Fibroblast of pulmonary artery (primary cell): ENCODE results near the gene MARVELD2.

Experiments used
- DNase-seq: peaks from one replicate; pipeline ENCODE4 v3.0.0-alpha.2; 2010; ENCODE audit warnings: low read depth
- H3K4me3 ChIP-seq: replicated peaks from 2 replicates; pipeline ENCODE4 v1.5.1; 2011; ENCODE audit warnings: low read depth, mild to moderate bottlenecking, control low read depth, low read length, moderate library complexity
- CTCF ChIP-seq: IDR thresholded peaks from 2 replicates; pipeline ENCODE4 v1.5.1; 2011; ENCODE audit warnings: mild to moderate bottlenecking, control low read depth, low read length, inconsistent platforms; ENCODE audit errors: missing control alignments

MARVELD2 gene

DNA sequence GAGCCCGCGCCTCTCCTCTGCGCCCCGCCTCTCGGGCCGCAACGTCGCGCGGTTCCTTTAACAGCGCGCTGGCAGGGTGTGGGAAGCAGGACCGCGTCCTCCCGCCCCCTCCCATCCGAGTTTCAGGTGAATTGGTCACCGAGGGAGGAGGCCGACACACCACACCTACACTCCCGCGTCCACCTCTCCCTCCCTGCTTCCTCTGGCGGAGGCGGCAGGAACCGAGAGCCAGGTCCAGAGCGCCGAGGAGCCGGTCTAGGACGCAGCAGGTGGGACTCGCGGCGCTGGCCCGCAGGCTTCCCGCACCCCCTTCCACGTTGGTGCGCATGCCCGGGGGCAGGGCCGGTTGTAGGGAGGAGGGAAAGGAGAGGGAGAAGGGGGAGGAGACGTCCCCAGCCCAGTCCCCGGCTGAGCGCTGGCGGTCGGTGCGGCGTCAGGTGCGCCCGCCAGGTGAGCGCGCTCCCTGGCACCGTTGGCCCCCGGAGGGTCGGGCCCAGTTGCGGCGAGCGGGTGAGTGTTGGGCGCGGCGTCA is 77.5 kb downstream of the MARVELD2 start, which contains the start of gene OCLN:
Gene OCLN (plus strand): TSS at position 400 of the 532 bp plus-strand sequence. CDS start 11,455 bp downstream, outside the sequence.
- H3K4me3 ChIP-seq, result peak within 1 kb of the TSS; percentile 53
- TF ChIP-seq CTCF, result no peak
- no peak for DNase-seq

DNA sequence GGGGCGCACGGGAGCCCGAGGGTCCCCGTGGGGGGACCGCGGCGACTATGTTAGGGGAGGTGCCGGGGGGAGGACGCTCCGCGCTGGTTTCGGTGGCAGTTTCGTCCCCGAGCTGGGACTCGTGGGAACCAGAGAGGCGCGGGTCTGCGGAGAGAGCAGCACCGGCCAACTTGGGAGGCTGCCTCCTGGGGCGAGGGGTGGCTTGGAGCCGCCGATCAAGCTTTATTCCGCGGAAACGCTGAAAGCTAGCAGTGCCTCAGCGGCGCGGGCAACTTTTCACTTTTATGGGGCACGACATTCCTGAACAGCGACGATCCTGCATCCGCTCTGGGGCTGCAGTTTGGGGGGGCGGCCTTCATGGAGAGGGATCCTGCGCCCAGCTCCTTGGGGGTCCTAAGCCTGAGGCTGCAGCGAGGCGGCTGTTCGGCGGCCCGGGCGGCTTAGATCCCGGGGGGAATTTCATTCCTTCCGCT is 78.0 kb downstream of the MARVELD2 start:
- no peak for DNase-seq
- TF ChIP-seq CTCF, result no peak
- H3K4me3 ChIP-seq, result peak overlapping the region; percentile 53

DNA sequence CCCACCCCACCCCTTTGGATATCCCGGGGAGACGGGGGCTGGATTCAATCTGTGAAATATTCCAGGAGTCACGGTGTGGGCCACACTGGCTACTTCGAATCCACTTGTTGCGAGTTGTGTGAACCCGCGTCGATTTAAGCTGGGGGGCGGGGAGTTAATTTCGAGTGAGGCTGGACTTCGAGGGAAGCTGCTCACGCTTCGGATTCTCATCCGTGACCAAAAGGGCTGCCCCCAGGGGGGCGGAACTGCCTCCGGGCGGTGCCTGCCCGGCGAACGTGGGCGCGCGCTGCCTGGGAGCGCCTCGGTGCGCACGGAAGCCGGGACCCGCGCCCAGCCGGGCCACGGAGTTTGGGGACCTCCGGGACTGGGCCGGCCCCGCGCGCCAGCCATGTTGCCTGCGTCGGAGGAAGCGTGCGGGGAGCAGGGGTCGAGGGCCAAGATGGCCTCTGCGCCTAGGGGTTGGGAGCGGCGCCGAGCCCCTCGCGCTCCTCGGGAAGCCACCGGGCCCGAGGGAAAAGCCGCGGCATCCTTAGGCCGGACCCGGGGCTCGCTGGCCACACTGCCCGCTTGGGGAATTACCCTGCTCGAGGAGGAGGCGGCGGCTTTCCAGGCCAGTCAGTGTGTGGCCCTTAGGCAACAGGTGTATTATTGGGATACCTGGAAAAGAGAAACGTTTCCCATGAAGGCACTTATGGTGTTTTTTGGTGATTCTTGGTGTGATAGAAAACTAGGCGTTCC is 78.6 kb downstream of the MARVELD2 start:
- TF ChIP-seq CTCF, result no peak
- DNase-seq, result no peak
- H3K4me3 ChIP-seq, result peak overlapping the region; percentile 53
